Activated CD8-positive, alpha-beta T cell treated with anti-CD3 and anti-CD28 coated beads for 36 hours (primary cell): ENCODE results near the gene CYP2S1. TPM values are rescaled to one million over a fixed set of nuclear protein-coding genes. Genes with fewer than 3 reads are reported as not detected.
"Not testable (repeated sequence)": the region's sequence is repeated elsewhere in the genome, so short reads cannot be mapped to it uniquely, and the experiment has no call there.

Experiments
- ATAC-seq: fragments of 200-7000 bp; cut with Tn5 transposase; one replicate; pipeline ENCODE4 v1.10.0; 2021; ENCODE audit warnings: mild to moderate bottlenecking, moderate library complexity
- CTCF ChIA-PET: fragments of 350-600 bp; sonication (Branson Sonifier 250); formaldehyde crosslinking; loops from one replicate; lab custom pipeline; 2021; ENCODE audit warnings: antibody characterized with exemption; lab: Charles Lee
- POLR2A ChIA-PET: fragments of 350-600 bp; sonication (Branson Sonifier 250); formaldehyde crosslinking; loops from one replicate; lab custom pipeline; 2021; ENCODE audit warnings: antibody characterized with exemption; lab: Charles Lee
- DNase-seq: peaks from one replicate; pipeline ENCODE4 v3.0.0-alpha.2; 2020
- H3K27ac Mint-ChIP-seq: one replicate; pipeline ENCODE4 v1.8.0; 2021; ENCODE audit warnings: mild to moderate bottlenecking, mixed read lengths
- H3K27me3 Mint-ChIP-seq: one replicate; pipeline ENCODE4 v1.8.0; 2021; ENCODE audit warnings: mixed read lengths
- H3K36me3 Mint-ChIP-seq: one replicate; pipeline ENCODE4 v1.8.0; 2021; ENCODE audit warnings: low read depth, mixed read lengths
- H3K4me1 Mint-ChIP-seq: one replicate; pipeline ENCODE4 v1.8.0; 2021; ENCODE audit warnings: low read depth, mixed read lengths
- H3K4me3 Mint-ChIP-seq: one replicate; pipeline ENCODE4 v1.8.0; 2021; ENCODE audit warnings: mild to moderate bottlenecking, moderate library complexity, mixed read lengths
- H3K9me3 Mint-ChIP-seq: one replicate; pipeline ENCODE4 v1.8.0; 2021; ENCODE audit warnings: mixed read lengths
- CTCF ChIP-seq: fragments of 200-600 bp; IDR thresholded peaks from one replicate; pipeline ENCODE4 v1.8.0; 2022; ENCODE audit warnings: antibody characterized with exemption, mild to moderate bottlenecking
- intact Hi-C: fragments of 100-400 bp; cut with micrococcal nuclease; formaldehyde crosslinking; loops from one replicate; pipeline ENCODE4 v1.10.0; 2022
- total RNA-seq, 2 experiments: library from RNA; stranded (reverse); gene quantifications; one replicate each; pipeline ENCODE4 v1.2.3, GENCODE V29; 2021

CYP2S1 gene
- total RNA-seq, 2 experiments from 2014 or later = not detected

- H3K4me1 Mint-ChIP-seq = peaks cover 10% of the 10 kb centered on the region
- no peak overlapping the region for H3K27ac Mint-ChIP-seq
- no peaks in the 10 kb centered on the region for H3K36me3 Mint-ChIP-seq
- H3K4me3 Mint-ChIP-seq = no peak overlapping the region
- intact Hi-C loops = no loop called here
- ChIA-PET CTCF (no interaction called here), POLR2A (no interaction called here)
- TF ChIP-seq CTCF = no peak
- no peaks in the 10 kb centered on the region for H3K27me3 Mint-ChIP-seq
- H3K9me3 Mint-ChIP-seq = no peaks in the 10 kb centered on the region
- DNase-seq = no peak
- no peak for ATAC-seq
Measured at GRCh38 chr19:41172297-41173164, 20.5 kb upstream of the CYP2S1 start.

GRCh38 chr19:41174297-41174928 is 18.6 kb upstream of the CYP2S1 start:
- Mint-ChIP-seq H3K27ac (no peak overlapping the region), H3K36me3 (no peaks in the 10 kb centered on the region), H3K9me3 (no peaks in the 10 kb centered on the region), H3K27me3 (no peaks in the 10 kb centered on the region), H3K4me1 (peaks cover 10% of the 10 kb centered on the region), H3K4me3 (no peak overlapping the region)
- no peak for DNase-seq
- no peak for TF ChIP-seq CTCF
- ChIA-PET POLR2A (no interaction called here), CTCF (no interaction called here)
- intact Hi-C loops = no loop called here
- no peak for ATAC-seq

DNA sequence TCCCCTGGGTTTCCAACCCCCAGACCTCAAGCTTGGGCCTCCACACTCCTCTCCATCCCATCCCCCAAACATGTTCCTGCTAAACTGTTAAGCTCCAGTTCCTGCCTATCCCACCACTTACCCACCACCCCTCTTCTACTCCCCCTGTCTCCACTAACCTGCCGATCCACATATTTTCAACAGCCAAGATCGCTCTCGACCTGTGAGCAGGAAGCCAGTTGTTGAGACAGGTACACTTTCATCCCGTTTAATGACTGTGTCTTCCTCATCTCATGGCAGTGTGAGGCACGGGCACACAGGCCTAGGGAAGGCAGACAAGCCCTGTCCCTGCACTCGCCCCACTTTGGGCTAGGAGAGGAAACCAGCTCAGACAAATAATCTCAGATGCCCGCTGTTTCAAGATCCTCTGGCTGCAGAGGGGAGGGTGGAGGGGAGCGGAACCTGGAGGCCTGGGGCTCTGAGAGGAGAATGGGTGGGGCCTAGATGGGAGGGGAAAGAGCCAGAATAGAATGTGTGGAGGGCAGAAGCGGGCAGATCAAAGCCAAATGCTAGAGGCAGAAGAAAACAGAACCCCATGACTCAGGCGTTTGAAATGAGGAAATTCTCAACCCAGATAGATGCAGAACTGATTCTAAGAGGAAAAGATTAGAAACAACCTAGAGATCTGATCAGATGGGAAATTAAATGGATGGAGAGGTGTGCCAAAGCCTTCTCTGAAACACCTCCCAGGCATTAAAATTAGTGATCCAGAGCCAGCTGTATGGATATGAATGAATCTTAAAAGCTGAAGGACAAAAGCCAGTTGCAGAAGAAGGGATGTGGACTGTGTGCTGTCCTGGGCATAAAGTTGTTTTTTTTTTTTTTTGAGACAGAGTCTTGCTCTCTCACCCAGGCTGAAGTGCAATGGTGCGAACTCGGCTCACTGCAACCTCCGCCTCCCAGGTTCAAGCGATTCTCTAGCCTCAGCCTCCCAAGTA is 16.9 kb upstream of the CYP2S1 start:
- no peak for TF ChIP-seq CTCF
- POLR2A ChIA-PET = no interaction called here
- no peaks in the 10 kb centered on the region for H3K27me3 Mint-ChIP-seq
- DNase-seq (peak; percentile 74), ATAC-seq (peak; percentile 100)
- H3K4me3 Mint-ChIP-seq = no peak overlapping the region
- H3K9me3 Mint-ChIP-seq = no peaks in the 10 kb centered on the region
- H3K36me3 Mint-ChIP-seq = no peaks in the 10 kb centered on the region
- CTCF ChIA-PET = no interaction called here
- intact Hi-C loops = no loop called here
- H3K4me1 Mint-ChIP-seq = peaks cover 10% of the 10 kb centered on the region
- peak overlapping the region; percentile 29 for H3K27ac Mint-ChIP-seq

DNA sequence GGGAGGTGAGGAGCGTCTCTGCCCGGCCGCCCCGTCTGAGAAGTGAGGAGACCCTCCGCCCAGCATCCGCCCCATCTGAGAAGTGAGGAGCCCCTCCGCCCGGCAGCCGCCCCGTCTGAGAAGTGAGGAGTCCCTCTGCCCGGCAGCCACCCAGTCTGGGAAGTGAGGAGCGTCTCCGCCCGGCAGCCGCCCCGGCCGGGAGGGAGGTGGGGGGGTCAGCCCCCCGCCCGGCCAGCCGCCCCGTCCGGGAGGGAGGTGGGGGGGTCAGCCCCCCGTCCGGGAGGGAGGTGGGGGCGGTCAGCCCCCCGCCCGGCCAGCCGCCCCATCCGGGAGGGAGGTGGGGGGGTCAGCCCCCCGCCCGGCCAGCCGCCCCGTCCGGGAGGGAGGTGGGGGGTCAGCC is 12.8 kb upstream of the CYP2S1 start:
- H3K27me3 Mint-ChIP-seq = not testable (repeated sequence)

More for the DNA sequence above, 12.8 kb upstream of the CYP2S1 start:
- H3K4me3 Mint-ChIP-seq, H3K4me1 Mint-ChIP-seq, H3K27ac Mint-ChIP-seq, DNase-seq, CTCF ChIA-PET, H3K9me3 Mint-ChIP-seq, intact Hi-C loops, H3K36me3 Mint-ChIP-seq, POLR2A ChIA-PET, ATAC-seq: not testable (repeated sequence)
